ENCODE measurements around the gene SLIT3. TPM values are rescaled to one million over a fixed set of nuclear protein-coding genes. Genes with fewer than 3 reads are reported as not detected.

Gene SLIT3
- total and polyA plus RNA-seq, 9 of the 15 experiments (the other 6 are each of a cell fraction or from before 2014, with no cell fraction given), result 0.01 to 0.04 TPM; not detected in 7

- H2AFZ ChIP-seq (ENCODE audit: low read depth, low read length), result no peak overlapping the region
- H3K27me3 ChIP-seq (ENCODE audit: control insufficient read depth in 2 of 2, insufficient read depth in 2 of 2, low read length in 2 of 2), result no peaks in the 10 kb centered on the region
- in situ Hi-C loops (cut with MboI) (no loop called here), intact Hi-C loops (cut with micrococcal nuclease) (no loop called here)
- 0% methylated on average over 1 of the region's 1 CpG for WGBS (ENCODE audit: insufficient coverage, low coverage, missing lambda C conversion rate)
- no peak overlapping the region for H3K4me2 ChIP-seq (ENCODE audit: insufficient read depth, low read length)
- no peaks in the 10 kb centered on the region for H3K36me3 ChIP-seq (ENCODE audit: control insufficient read depth, insufficient read depth, low read length)
- no peaks in the 10 kb centered on the region for H4K20me1 ChIP-seq (replicated peaks; ENCODE audit: control insufficient read depth, insufficient read depth, low read length)
- H3K79me2 ChIP-seq (ENCODE audit: control insufficient read depth, insufficient read depth, low read length), result no peaks in the 10 kb centered on the region
- no peak overlapping the region for H3K9ac ChIP-seq (ENCODE audit: insufficient read depth in 1 of 2, low read depth in 2 of 2, low read length in 2 of 2)
- POLR2A ChIA-PET, result interaction anchor here (1.1 kb wide), 1 partner anchor 11 kb away, joined by 6 read pairs; no protein-coding TSS in a partner anchor
- no peak for DNase-seq (ENCODE audit: extremely low read depth in 1 of 4, low spot score in 3 of 4)
- no peak for FAIRE-seq
- no peak for TF ChIP-seq ZBTB9 (CRISPR knock-in tag; IDR thresholded peaks at IDR 0.05)
- ATAC-seq, result no peak
- BruUV-seq (replicated peaks), result no TSS peak
- no peaks in the 10 kb centered on the region for H3K9me3 ChIP-seq (replicated peaks; ENCODE audit: control insufficient read depth, insufficient read depth, low read depth, low read length)
- H3K4me3 ChIP-seq, result no peak overlapping the region
- no peaks in the 10 kb centered on the region for H3K9me1 ChIP-seq (ENCODE audit: control insufficient read depth, insufficient read depth, low read length)
- no peaks in the 10 kb centered on the region for H3K4me1 ChIP-seq (replicated peaks in 1 of 2; ENCODE audit: control insufficient read depth in 2 of 2, insufficient read depth in 2 of 2, low read length in 2 of 2)
- CTCF ChIA-PET (ENCODE audit: low intra/inter-chr PET ratio), result no interaction called here
- no peak overlapping the region for H3K27ac ChIP-seq (ENCODE audit: extremely low read depth, low read depth, low read length)
Observed at GRCh38 chr5:169248996-169249395, 51.9 kb downstream of the SLIT3 start.

GRCh38 chr5:169248550-169248949 lies 52.4 kb downstream of the SLIT3 start:
- intact Hi-C loops (cut with micrococcal nuclease), result no loop called here
- Histone ChIP-seq H3K27ac (ENCODE audit: extremely low read depth, low read depth, low read length) (no peak overlapping the region), H3K9me3 (replicated peaks; ENCODE audit: control insufficient read depth, insufficient read depth, low read depth, low read length) (no peaks in the 10 kb centered on the region), H2AFZ (ENCODE audit: low read depth, low read length) (no peak overlapping the region), H3K9me1 (ENCODE audit: control insufficient read depth, insufficient read depth, low read length) (no peaks in the 10 kb centered on the region), H3K4me3 (no peak overlapping the region), H4K20me1 (replicated peaks; ENCODE audit: control insufficient read depth, insufficient read depth, low read length) (no peaks in the 10 kb centered on the region), H3K4me1 (replicated peaks in 1 of 2; ENCODE audit: control insufficient read depth in 2 of 2, insufficient read depth in 2 of 2, low read length in 2 of 2) (no peaks in the 10 kb centered on the region), H3K9ac (ENCODE audit: insufficient read depth in 1 of 2, low read depth in 2 of 2, low read length in 2 of 2) (no peak overlapping the region), H3K79me2 (ENCODE audit: control insufficient read depth, insufficient read depth, low read length) (no peaks in the 10 kb centered on the region), H3K36me3 (ENCODE audit: control insufficient read depth, insufficient read depth, low read length) (no peaks in the 10 kb centered on the region), H3K27me3 (ENCODE audit: control insufficient read depth in 2 of 2, insufficient read depth in 2 of 2, low read length in 2 of 2) (no peaks in the 10 kb centered on the region), H3K4me2 (ENCODE audit: insufficient read depth, low read length) (no peak overlapping the region)
- in situ Hi-C loops (cut with MboI), result no loop called here
- ATAC-seq, result no peak
- ChIA-PET CTCF (ENCODE audit: low intra/inter-chr PET ratio) (no interaction called here), POLR2A (interaction anchor here (1.1 kb wide), 1 partner anchor 12 kb away, joined by 6 read pairs; no protein-coding TSS in a partner anchor)
- BruUV-seq (replicated peaks), result no TSS peak
- no peak for DNase-seq (ENCODE audit: extremely low read depth in 1 of 4, low spot score in 3 of 4)
- 5% methylated on average over 3 of the region's 3 CpGs for WGBS (ENCODE audit: insufficient coverage, low coverage, missing lambda C conversion rate)
- FAIRE-seq, result no peak
- TF ChIP-seq CREBBP (IDR thresholded peaks at IDR 0.05; ENCODE audit: low read depth, low read length) (no peak), CEBPG (CRISPR knock-in tag; IDR thresholded peaks at IDR 0.05) (no peak), CEBPG (tag; conservative IDR thresholded peaks at IDR 0.05 in 1 of 2, IDR thresholded peaks at IDR 0.05 in 1 of 2) (no peak), HNRNPK (IDR thresholded peaks at IDR 0.05; ENCODE audit: low read depth, low read length, poor library complexity, severe bottlenecking) (no peak), ZNF318 (IDR thresholded peaks at IDR 0.05; ENCODE audit: borderline replicate concordance in 1 of 2, low read depth in 1 of 2) (no peak)
